Thyroid gland (tissue), 4 donors: Measurements from ENCODE around the gene DSTN. TPM values are rescaled to one million over a fixed set of nuclear protein-coding genes. Genes with fewer than 3 reads are reported as not detected.

Source experiments
- DNase-seq, 2 donors: peaks; one replicate each; pipeline ENCODE4 v3.0.0-alpha.2; 2019
- H3K27ac ChIP-seq, 3 donors: fragments of 200-600 bp; sonication (generic); 1 replicate in 2 of 3; 2 replicates in 1 of 3; pipeline ENCODE4 v1.5.1; 2016 to 2019; ENCODE audit warnings: mild to moderate bottlenecking in 1 of 3, moderate library complexity in 1 of 3
- H3K27me3 ChIP-seq: fragments of 200-600 bp; sonication (generic); one replicate; pipeline ENCODE4 v1.5.1; 2019
- H3K36me3 ChIP-seq, 2 donors: fragments of 200-600 bp; sonication (generic); one replicate each; pipeline ENCODE4 v1.5.1; 2016 to 2019
- H3K4me1 ChIP-seq, 2 donors: fragments of 200-600 bp; sonication (generic); one replicate each; pipeline ENCODE4 v1.5.1; 2017 to 2019
- H3K4me3 ChIP-seq, 3 donors: fragments of 200-600 bp; sonication (generic); replicated peaks in 1 of 3; 1 replicate in 2 of 3; 2 replicates in 1 of 3; pipeline ENCODE4 v1.5.1; 2016; ENCODE audit warnings: mild to moderate bottlenecking in 1 of 3
- H3K9me3 ChIP-seq: fragments of 200-600 bp; sonication (generic); one replicate; pipeline ENCODE4 v1.5.1; 2017
- POLR2A ChIP-seq, 2 donors: fragments of 450-650 bp; IDR thresholded peaks; one replicate each; pipeline ENCODE4 v1.6.1; 2017; ENCODE audit warnings: antibody characterized with exemption in 2 of 2, mild to moderate bottlenecking in 2 of 2, moderate library complexity in 1 of 2
- WGBS, 2 donors: methylation state at CpG; one replicate each; pipeline ENCODE4 v1.1.5; 2017; 5-methylcytosine and 5-hydroxymethylcytosine counted together
- intact Hi-C: fragments of 100-400 bp; cut with DNase I; formaldehyde crosslinking; loops from one replicate; pipeline ENCODE4 v1.15.1; 2023
- total RNA-seq, 4 donors: library from RNA; depleted of rRNA; stranded (reverse); fragments of >200 nt; gene quantifications; one replicate each; pipeline ENCODE4 v1.2.3, GENCODE V29; 2016
- TF ChIP-seq, protein P1 (sequence below), 6 experiments: fragments of 200-600 bp in 3 of 6; fragments of 450-650 bp in 3 of 6; sonication (generic) in 3 of 6; IDR thresholded peaks; one replicate each; pipeline ENCODE4 v1.5.1; 2016 to 2019; ENCODE audit warnings: antibody characterized with exemption in 6 of 6, mild to moderate bottlenecking in 2 of 6, inconsistent platforms in 1 of 6, moderate library complexity in 1 of 6

The DSTN gene
- total RNA-seq, 4 donors from 2014 or later = 504 to 681 (median 560) TPM

GRCh38 chr20:17602493-17602892, 32.6 kb downstream of the DSTN start:
- Histone ChIP-seq H3K4me3 (no peak overlapping the region), H3K36me3 (peaks cover 0 to 5% of the 10 kb centered on the region in 2 donors), H3K27ac (peak overlapping the region; percentile 83 to 98 (median 90)), H3K27me3 (no peaks in the 10 kb centered on the region), H3K4me1 (peaks cover 77 to 81% of the 10 kb centered on the region in 2 donors), H3K9me3 (no peaks in the 10 kb centered on the region)
- 91 to 93% methylated on average over 4 of the region's 4 CpGs for WGBS, 2 donors
- no peak for DNase-seq
- intact Hi-C loops = no loop called here
- TF ChIP-seq, protein P1, sequence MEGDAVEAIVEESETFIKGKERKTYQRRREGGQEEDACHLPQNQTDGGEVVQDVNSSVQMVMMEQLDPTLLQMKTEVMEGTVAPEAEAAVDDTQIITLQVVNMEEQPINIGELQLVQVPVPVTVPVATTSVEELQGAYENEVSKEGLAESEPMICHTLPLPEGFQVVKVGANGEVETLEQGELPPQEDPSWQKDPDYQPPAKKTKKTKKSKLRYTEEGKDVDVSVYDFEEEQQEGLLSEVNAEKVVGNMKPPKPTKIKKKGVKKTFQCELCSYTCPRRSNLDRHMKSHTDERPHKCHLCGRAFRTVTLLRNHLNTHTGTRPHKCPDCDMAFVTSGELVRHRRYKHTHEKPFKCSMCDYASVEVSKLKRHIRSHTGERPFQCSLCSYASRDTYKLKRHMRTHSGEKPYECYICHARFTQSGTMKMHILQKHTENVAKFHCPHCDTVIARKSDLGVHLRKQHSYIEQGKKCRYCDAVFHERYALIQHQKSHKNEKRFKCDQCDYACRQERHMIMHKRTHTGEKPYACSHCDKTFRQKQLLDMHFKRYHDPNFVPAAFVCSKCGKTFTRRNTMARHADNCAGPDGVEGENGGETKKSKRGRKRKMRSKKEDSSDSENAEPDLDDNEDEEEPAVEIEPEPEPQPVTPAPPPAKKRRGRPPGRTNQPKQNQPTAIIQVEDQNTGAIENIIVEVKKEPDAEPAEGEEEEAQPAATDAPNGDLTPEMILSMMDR (IDR thresholded peaks at IDR 0.05) = no peak
- no peak for TF ChIP-seq POLR2A (IDR thresholded peaks at IDR 0.05)

- TF ChIP-seq POLR2A (IDR thresholded peaks at IDR 0.05) = peak in 1 of 2 donors; percentile 68
- TF ChIP-seq, protein P1 (IDR thresholded peaks at IDR 0.05) = no peak
- Histone ChIP-seq H3K27me3 (no peaks in the 10 kb centered on the region), H3K27ac (peak overlapping the region; percentile 83 to 98 (median 90)), H3K36me3 (peaks cover 0 to 5% of the 10 kb centered on the region in 2 donors), H3K4me3 (no peak overlapping the region), H3K9me3 (no peaks in the 10 kb centered on the region), H3K4me1 (peaks cover 72 to 73% of the 10 kb centered on the region in 2 donors)
- intact Hi-C loops = no loop called here
- 31 to 37% methylated on average over 5 of the region's 5 CpGs for WGBS, 2 donors
- peak; percentile 77 to 79 for DNase-seq
Observed at GRCh38 chr20:17605131-17605660, 35.3 kb downstream of the DSTN start.

DNA sequence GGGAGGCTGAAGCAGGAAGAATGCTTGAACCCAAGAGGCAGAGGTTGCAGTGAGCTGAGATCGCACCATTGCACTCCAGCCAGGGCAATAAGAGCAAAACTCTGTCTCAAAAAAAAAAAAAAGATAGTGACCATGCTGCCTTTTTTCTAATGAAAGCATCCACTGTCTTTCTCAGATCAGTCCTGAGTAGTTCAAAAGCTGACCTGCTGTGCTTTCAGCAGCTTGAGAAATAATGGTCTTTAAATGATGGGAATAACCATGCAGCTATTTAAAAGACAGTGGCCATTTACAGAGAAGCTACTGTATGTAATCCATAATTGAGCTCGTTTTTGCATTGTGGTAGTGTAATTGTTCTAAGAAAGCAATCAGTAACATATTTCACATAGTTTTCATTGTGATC, 36.1 kb downstream of the DSTN start:
- TF ChIP-seq, protein P1 (IDR thresholded peaks at IDR 0.05) = no peak
- TF ChIP-seq POLR2A (IDR thresholded peaks at IDR 0.05) = no peak
- no peak overlapping the region for H3K4me3 ChIP-seq
- no peaks in the 10 kb centered on the region for H3K27me3 ChIP-seq
- no peaks in the 10 kb centered on the region for H3K9me3 ChIP-seq
- peak overlapping the region; percentile 78 to 98 (median 90) for H3K27ac ChIP-seq
- DNase-seq = no peak
- peaks cover 72 to 74% of the 10 kb centered on the region in 2 donors for H3K4me1 ChIP-seq
- H3K36me3 ChIP-seq = peaks cover 0 to 5% of the 10 kb centered on the region in 2 donors
- intact Hi-C loops = no loop called here
- 58 to 59% methylated on average over 2 of the region's 2 CpGs for WGBS, 2 donors

GRCh38 chr20:17608701-17609497, 39.0 kb downstream of the DSTN start:
- TF ChIP-seq, protein P1 (IDR thresholded peaks at IDR 0.05) = no peak
- TF ChIP-seq POLR2A (IDR thresholded peaks at IDR 0.05) = no peak
- WGBS, 2 donors = 88 to 90% methylated on average over 3 of the region's 3 CpGs
- intact Hi-C loops = no loop called here
- Histone ChIP-seq H3K4me3 (no peak overlapping the region), H3K36me3 (no peaks in the 10 kb centered on the region), H3K9me3 (no peaks in the 10 kb centered on the region), H3K27ac (peak overlapping the region; percentile 37 to 98 (median 90)), H3K4me1 (peaks cover 44 to 64% of the 10 kb centered on the region in 2 donors), H3K27me3 (no peaks in the 10 kb centered on the region)
- no peak for DNase-seq
